Stimulated activated CD4-positive, alpha-beta T cell treated with anti-CD3 and anti-CD28 coated beads, Interleukin-2, amount 100 ng/mL, for 24 hours (primary cell): Measurements from ENCODE around the gene LTB4R.

Experiments
- DNase-seq, 2 donors: peaks; one replicate each; pipeline ENCODE4 v3.0.0-alpha.2; 2020

The LTB4R gene

DNA sequence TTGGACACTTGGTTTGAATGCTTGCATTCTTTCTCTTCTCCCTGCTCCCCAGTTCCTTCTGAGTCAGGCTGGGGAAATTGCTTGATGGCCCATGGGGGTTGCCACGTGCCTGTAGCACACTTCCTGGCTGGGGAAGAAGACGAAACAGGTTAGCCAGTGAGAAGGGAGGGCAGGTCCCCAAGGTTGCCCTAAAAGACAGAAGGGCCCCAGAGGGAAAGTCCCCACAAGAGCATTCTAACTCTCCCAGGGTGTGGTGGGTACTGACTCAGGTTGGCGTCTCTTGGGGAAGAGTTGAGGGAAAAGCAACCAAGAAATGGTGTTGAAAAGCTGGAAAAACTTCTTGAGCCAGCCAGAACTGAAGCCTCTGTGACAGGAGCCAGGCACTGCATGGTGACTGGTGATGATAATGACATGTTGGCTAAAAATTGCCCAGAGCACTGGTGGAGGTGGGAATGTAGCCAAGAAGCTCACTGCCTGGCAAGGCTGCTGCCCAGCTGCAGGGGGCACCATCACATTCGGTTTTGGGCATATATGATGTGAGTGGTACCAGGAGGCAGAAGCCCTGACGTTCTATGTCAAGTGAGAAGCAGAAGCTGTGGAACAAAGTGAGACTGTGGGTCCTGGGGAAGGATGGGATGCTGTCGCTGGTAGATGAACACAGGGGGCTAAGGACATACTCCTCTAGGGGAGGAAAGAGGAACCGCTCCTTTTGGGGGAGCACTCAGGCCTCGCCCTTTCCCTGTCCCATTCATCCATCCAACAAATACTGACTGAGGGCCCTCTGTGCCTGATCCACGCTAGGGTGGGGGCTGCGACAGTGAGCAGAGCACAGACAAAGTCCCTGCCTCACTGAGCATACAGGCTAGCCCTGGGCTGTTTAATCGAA lies 31.8 kb upstream of the LTB4R start:
- peak; percentile 56 to 61 for DNase-seq

DNA sequence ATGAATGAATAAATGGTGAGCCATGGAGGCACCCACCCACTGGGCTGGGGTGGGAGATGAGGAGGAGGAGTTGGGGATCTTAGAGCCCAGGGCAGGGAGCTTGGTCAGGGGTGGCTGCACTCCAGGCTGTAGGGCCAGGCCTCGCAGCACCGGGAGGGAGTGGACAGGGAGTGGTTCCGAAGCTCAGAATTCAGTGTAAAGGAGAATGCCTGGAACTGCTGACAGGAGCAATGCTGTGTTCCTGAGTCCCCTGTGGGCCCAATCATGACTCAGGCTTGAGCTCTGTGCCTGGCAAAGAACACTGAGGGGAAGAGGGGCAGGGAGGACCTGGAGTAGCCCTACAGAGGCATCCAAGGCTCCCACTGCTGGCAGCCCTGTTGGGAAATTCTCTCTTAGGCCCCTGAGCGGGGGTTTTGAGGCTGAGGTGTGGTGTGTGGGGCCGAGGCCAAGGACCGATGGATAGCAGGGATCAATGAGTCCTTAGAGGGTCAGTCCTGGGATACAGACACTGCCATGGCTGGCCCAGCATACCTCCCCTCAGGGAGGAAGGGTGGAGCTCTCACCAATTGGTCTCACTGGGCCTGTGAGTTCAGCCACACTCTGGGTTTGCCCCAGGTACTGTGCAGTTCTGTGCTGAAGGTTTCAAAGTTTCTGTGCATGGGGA lies 30.4 kb upstream of the LTB4R start:
- no peak for DNase-seq

DNA sequence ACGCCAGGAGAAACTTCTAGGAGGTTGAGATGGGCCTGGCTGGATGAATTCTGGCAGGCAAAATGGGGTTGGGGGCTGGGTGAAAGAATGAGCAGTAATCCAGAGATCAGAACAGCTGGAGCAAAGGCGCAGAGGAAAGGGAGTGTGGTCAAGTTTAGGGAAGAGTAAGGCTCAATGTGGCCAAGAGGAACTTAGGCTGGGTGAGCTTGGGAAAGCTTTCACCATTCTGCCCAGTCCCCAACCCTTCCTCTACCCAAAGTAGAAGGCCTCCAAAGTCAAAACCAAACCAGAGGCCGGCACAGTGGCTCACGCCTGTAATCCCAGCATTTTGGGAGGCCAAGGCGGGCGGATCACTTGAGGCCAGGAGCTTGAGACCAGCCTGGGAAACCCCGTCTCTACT lies 29.7 kb upstream of the LTB4R start:
- DNase-seq = no peak

DNA sequence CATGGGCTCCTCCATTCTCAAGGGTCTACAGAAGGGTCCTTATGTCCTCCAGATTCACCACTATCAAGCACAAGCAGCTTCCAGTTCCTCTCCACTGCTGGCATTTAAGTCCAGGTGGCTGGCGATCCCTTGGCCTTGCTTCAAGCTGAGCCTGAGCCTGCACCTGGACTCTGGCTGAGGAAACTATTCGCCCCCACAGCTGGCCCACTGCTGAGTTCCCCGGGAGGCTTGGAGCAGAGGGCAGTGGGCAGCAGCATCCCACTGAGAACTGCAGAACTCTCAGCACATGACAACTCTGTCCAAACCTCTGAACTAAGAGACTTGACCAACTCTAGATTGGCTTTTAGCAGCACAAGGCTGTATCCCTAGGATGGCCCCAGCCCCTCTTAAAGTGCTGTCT lies 28.6 kb upstream of the LTB4R start:
- no peak for DNase-seq

DNA sequence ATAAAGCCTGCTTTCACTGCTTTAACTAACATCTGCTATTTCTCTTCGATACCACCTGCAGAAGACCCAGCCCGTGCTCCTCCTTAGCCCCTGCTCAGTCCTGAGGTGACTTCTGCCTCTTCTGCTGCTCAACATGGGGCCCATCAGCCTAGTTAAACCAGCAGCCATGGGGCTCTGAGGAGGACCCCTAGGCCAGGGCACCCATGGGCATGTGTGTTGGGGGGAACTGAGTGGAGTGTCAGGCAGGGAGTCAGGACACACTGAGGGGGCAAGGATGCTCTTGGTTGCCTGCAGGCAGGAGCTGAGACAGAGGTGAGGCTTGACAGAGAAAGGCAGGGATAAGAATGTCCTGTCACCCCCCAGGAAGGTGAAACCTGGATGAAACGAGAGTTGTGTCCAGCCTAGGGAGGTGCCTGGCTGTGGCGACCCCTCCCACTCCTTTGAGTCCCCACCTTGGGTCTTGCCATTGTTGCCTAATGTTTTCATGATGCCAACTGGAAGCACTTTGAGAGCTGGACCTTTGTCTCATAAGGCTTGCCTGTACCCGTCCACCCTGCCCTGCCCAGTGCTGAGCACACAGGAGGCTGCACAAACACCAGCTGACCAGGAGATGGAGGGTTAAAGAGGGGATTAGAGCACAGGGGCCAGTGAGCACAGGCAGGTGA lies 27.4 kb upstream of the LTB4R start:
- no peak for DNase-seq

DNA sequence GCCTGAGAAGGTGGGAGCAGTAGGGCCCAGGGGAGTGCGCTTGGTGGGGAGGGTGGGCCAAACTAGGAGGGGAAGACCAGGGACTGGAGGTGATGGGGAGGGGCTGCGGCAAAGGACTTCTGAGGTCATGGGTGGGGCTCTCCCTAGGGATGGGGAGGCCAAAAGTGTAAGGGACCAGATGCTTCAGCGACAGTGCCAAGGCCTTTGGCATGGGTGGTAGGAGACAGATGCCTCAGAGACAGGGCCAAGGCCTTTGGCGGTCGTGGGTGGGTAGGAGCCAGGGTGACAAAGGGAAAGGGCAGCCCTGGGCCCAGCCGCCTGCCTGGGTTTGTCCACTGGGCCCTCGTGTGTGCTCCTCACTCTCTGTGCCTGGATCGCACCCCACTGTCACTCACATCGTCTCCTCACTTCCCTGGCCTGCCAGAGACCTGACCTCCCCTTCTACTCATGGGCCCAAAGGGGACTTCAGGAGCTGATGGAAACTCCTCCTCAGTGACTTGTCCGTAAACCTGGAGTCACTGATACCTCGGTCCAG lies 26.7 kb upstream of the LTB4R start:
- DNase-seq = no peak

DNA sequence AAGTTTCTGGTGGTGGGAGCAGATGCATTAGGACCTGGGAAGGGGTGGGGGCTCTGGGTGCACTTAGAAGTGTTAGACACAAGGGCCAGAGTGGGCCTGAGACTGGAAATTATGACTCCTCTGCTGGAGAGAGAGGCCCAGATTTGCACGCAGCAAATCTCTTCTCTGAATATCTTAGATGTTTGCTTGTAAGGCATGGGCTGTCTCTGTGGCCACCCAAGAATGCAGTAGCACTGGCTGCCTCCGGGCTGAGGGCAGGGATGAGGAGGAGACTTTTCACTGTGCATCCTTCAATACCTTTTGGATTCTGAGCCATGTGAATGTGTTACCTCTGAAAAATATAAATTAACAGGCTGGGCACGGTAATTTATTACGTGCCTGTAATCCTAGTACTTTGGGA lies 26.0 kb upstream of the LTB4R start:
- DNase-seq = no peak

DNA sequence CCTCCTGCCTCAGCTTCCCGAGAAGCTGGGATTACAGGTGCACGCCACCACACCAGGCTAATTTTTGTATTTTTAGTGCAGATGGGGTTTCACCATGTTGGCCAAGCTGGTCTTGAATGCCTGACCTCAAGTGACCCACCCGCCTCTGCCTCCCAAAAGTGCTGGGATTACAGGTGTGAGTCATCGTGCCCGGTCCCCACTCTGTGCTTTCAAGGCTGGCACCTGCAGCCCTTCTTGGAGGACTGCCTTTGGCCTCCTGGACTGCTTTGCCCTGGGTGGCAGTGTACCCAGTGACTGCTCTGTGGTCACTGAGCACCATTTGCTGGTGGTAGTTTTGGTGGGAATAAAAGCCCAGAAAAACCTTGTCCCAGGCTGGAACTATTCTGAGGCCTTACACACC lies 24.3 kb upstream of the LTB4R start:
- DNase-seq = no peak

DNA sequence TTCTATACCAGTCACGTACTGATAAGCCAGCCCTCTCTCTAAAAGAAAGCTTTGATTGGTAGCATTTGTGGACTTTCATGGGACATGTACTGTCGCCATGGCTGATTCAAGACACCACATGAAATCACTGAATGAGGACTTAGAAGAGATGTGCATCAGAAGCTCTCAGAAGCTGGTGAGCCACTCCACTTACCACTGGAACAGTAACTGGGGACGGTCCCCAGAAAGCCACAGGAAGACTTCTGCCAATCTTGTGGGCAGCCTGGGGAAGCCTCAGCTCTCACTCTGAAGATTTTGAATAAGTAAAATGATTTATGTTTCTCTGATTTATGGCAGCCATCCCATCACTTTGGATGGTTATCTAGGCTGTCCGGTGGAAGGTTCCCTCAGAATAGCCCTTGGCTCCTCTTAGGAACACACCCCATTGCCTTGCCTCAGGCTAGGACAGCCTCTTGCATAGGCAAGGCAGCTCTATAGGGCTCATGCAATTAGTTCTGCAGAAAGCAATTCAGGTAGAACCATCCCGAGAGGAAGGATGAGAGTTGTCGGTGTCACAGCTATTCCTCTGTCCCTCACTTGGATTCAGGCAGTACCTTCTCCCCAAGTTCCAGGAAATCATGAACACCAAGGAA lies 21.5 kb upstream of the LTB4R start:
- DNase-seq = peak; percentile 61 to 69

DNA sequence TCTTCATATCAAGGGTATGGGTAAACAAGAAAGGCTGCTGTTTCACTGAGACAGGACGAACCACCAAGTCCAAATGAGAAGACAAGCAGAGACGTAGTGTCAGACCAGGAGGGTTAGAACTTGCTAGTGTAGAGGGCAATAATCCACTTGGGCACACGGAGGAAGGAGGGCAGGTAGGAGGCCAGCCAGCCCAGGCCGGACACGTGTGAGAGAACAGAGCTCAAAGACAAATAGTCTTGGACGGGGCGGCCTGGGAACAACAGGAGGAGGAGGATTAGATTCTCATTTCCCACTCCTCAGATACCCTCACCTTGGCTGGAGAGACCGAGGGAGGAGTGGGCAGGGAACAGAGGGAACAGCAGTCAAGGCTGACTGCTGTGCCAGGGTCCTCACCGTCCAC lies 20.6 kb upstream of the LTB4R start:
- no peak for DNase-seq

DNA sequence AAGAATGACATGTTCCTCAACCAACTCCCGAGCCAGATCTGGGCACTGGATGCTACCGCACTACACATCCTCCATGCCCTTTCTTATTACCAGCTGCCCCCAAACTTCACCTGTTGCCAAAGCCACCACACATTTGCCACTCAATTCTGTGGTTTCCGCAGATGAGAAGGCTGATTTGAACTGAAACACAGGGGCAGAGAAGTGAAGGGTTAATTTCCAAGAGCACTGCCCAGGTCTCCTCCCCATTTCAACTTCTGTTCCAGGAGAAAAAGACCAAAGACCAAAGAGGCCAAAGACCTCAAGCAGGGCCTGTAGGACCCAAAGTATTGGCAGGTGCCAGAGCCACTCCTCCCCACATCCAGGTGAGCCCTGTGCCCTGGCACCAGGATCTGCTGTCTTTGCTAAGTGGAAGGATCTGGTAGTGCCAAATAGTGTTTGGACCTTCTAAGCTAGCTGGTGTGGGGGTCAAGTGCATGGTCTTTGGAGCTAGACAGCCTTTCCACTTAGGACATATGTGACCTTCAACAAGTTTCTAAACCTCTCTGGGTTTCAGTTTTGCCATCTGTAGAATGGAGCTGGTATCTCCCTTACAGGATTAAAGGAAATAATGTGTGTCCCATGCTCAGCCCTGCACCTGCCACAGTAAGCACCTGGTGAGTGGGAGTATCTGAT lies 19.7 kb upstream of the LTB4R start:
- no peak for DNase-seq

DNA sequence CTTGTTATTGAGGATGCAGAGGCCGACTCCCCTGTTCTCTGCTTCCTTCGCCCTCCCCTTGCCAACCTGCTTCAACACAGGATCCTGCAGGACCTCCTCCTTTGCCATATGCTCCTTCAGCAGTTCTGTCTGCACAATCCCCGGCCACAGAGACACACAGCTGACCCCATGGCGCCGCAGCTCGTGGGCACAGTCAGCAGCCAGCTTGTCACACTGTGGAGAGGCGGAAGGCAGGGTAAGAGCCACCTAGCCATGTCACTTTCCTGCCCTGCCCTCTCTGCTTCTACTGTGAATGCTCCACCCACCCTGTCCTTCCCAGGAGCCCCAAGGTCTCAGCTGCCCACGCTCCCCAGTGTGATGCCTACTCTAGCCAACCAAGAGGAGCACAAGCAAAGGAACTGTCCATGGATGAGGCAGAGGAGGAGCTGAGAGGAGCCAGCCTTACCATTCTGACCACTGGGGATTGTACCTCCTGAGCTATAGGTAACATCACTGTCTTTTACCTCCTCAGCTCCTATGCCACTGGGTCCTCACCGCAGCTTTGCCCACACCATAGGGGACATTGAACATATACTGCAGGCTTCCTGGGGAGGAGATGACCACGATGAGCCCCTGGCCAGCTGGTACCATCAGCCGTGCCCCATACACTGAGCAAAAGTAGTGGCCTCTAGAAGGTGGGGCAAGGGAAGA lies 19.0 kb upstream of the LTB4R start:
- DNase-seq = no peak

DNA sequence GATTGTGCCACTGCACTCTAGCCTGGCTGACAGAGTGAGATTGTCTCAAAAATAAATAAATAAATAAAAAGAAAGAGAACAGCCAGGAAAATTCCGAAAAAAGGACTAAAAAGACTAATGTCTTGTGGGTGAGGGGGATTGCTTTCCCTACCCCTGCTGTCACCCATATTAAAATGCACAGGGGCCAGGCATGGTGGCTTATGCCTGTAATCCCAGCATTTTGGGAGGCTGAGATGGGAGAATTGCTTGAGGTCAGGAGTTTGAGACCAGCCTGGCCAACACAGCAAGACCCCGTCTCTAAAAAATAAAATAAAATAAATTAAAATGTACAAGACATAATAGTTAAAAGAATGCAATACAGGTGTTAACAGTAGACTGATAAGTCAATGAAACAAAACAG lies 17.8 kb upstream of the LTB4R start:
- DNase-seq = no peak

DNA sequence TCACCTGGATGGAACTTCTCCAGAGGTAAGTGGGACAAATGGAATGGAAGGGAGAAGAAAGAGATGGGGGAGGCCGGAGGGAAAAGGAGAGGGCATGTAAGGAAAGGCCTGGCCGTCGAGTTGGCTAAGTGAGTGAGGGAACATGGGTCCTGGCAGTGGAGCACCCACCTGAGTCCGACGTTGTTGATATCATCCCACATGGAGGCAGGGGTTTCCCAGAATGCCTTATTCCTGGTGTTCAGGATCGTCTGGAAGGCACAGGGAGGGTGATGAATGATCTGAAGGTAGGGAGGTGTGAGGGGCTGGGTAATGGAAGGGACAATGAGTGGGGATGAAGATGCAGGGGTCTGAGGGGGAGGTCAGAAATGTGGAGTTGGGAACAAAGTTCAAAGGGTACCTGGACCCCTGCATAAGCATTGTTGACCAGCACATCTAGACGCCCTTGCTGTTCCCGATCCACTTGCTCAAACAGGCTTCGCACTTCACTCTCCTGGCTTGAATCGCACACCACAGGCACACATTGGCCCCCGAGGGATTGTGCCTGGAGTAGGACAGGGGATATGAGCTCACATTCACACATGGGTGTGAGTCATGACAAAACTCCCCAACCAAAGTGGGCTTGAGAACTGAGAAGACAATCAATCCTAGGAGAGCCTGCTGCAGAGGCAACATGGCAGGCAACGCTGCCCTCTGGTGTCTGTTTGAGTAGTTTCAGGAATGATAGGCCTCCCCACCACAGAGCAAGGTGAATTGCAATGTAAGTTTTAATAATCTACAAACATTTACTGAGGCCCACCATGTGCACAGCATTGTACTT lies 14.8 kb upstream of the LTB4R start:
- DNase-seq = peak; percentile 74 to 79

DNA sequence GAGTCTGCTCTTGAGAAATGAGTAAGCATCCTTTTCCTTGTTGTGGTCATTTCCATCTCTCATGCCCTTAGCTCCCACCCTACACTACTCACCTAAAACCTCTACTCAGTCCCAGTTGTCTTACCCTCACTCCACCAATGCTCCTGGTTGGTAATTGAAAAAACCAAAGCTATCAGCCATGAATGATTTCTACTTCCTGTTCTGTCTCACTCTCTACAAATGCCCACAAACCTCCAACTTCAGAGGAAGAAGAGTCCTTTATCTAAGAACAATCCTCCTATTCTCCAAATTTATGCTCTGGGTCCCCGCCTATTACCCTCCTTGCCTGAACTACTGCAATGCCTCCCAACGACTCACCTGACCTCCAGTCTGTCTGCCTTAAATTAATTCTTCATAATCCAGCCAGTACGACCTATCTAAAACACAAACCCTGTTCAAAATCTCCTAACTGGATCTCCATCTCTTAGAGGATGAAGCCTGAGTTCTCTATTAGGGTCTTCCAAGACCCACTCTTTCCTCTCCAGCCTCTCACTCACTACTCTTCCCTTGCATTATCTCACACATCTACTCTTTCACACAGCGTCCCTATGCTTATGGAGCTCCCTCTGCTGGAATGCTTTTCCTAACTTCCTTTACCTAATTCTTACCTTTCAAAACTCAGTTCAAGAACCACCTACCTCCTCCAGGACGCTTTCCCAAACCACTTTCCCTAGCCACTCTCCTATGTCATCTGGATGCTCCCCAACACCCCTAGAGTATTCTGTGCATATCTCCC lies 13.9 kb upstream of the LTB4R start:
- no peak for DNase-seq

DNA sequence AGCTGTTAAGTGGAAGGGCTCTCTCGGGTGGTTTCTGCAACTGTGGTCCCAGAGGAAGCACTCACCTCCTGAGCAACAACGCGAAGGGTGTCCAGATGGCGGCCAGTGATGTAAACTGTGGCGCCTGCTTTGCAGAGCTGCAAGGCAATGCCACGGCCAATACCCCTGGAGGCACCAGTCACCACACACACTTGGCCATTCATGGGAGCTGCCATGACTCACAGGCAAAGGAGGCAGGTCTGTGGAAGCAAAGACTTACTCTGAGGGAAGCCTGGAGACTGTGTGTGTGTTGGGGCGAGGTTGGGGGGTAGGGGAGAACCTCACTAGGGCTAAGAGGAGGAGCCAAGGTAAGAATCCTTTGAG lies 12.4 kb upstream of the LTB4R start:
- DNase-seq = no peak

DNA sequence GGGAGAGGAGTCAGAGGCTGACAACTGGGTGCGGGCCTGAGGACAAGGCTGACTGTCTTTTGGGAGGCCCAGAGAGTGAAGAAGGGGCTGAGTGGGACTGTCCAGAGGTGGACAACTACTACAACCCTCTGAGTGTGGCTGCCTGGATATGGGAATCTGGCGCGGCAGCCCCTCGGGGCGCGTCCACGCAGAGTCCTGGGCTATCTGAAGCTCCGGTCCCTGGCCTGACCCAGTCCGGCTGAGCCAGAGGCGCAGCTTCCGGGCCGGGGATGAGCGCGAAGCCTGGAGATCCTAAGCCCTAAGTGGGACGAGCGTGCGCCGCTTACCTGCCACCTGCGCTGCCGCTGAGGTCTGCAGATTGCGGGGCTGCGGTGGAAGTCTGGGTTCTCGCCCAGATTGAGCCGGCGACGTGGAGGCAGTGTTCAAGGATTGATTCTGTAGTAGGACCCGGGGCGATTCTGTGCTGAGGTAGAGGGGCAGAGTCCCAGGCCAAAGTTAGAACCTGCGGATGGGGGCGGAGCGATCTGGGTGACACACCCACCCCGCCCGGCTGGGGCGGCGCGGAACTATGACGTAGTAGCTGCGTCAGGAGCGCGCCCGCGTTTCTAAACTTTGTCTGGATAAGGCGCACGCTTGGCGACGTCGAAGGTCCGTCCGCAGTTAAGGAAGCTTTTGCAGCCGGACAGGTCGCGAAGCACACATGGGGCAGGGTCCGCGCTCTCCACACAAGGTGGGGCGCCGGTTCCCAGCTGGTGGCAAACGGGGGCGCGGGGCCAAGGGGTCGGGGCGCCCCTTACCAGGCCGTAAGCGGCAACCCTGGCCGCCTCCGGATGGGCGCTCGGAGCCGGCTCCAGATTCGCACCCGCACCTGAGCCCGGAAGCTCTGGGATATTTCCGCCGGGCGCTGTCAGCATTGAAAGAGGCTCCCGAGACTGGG lies 11.8 kb upstream of the LTB4R start, which contains the start of the genes DHRS1 and NOP9:
DHRS1 (minus strand) TSS at position 526 of the 937 bp plus-strand sequence. CDS start 674 bp downstream, outside the sequence.
NOP9 (plus strand) TSS at position 596 of the 937 bp plus-strand sequence; CDS start at position 701, 105 bp downstream.
- DNase-seq = peak; percentile 93 to 95

DNA sequence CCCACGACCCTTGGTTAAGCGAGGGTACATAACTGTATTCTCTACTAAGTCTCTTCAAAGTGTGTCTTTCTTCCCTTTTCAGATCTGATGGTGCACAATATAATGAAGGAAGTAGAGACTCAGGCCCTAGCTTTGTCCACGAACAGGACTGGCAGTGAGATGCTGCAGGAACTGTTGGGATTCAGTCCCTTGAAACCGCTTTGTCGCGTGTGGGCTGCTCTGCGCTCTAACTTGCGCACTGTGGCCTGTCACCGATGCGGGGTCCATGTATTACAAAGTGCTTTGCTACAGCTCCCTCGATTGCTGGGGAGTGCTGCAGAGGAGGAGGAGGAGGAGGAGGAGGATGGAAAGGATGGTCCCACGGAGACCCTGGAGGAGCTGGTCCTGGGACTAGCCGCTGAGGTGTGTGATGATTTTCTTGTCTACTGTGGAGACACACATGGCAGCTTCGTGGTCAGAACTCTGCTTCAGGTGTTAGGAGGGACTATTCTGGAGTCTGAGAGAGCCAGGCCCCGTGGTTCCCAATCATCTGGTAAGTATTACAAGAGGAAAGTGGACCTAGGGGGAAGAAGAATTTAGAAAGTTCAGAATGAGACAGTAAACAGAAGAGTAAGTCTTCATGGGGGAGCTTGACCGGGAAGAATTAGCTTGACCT lies 10.8 kb upstream of the LTB4R start:
- DNase-seq = no peak
